Thyroid gland (tissue), 4 donors: Measurements from ENCODE around the gene ITGB2. TPM values are rescaled to one million over a fixed set of nuclear protein-coding genes. Genes with fewer than 3 reads are reported as not detected.

Experiments used
- DNase-seq, 2 donors: peaks; one replicate each; pipeline ENCODE4 v3.0.0-alpha.2; 2019
- H3K27ac ChIP-seq, 3 donors: fragments of 200-600 bp; sonication (generic); 1 replicate in 2 of 3; 2 replicates in 1 of 3; pipeline ENCODE4 v1.5.1; 2016 to 2019; ENCODE audit warnings: mild to moderate bottlenecking in 1 of 3, moderate library complexity in 1 of 3
- H3K27me3 ChIP-seq: fragments of 200-600 bp; sonication (generic); one replicate; pipeline ENCODE4 v1.5.1; 2019
- H3K36me3 ChIP-seq, 2 donors: fragments of 200-600 bp; sonication (generic); one replicate each; pipeline ENCODE4 v1.5.1; 2016 to 2019
- H3K4me1 ChIP-seq, 2 donors: fragments of 200-600 bp; sonication (generic); one replicate each; pipeline ENCODE4 v1.5.1; 2017 to 2019
- H3K4me3 ChIP-seq, 3 donors: fragments of 200-600 bp; sonication (generic); replicated peaks in 1 of 3; 1 replicate in 2 of 3; 2 replicates in 1 of 3; pipeline ENCODE4 v1.5.1; 2016; ENCODE audit warnings: mild to moderate bottlenecking in 1 of 3
- H3K9me3 ChIP-seq: fragments of 200-600 bp; sonication (generic); one replicate; pipeline ENCODE4 v1.5.1; 2017
- POLR2A ChIP-seq, 2 donors: fragments of 450-650 bp; IDR thresholded peaks; one replicate each; pipeline ENCODE4 v1.6.1; 2017; ENCODE audit warnings: antibody characterized with exemption in 2 of 2, mild to moderate bottlenecking in 2 of 2, moderate library complexity in 1 of 2
- WGBS, 2 donors: methylation state at CpG; one replicate each; pipeline ENCODE4 v1.1.5; 2017; 5-methylcytosine and 5-hydroxymethylcytosine counted together
- intact Hi-C: fragments of 100-400 bp; cut with DNase I; formaldehyde crosslinking; loops from one replicate; pipeline ENCODE4 v1.15.1; 2023
- total RNA-seq, 4 donors: library from RNA; depleted of rRNA; stranded (reverse); fragments of >200 nt; gene quantifications; one replicate each; pipeline ENCODE4 v1.2.3, GENCODE V29; 2016
- TF ChIP-seq, protein P1 (sequence below), 6 experiments: fragments of 200-600 bp in 3 of 6; fragments of 450-650 bp in 3 of 6; sonication (generic) in 3 of 6; IDR thresholded peaks; one replicate each; pipeline ENCODE4 v1.5.1; 2016 to 2019; ENCODE audit warnings: antibody characterized with exemption in 6 of 6, mild to moderate bottlenecking in 2 of 6, inconsistent platforms in 1 of 6, moderate library complexity in 1 of 6

ITGB2 gene
- total RNA-seq, 4 donors from 2014 or later: 18.4 to 79.4 (median 27.5) TPM

DNA sequence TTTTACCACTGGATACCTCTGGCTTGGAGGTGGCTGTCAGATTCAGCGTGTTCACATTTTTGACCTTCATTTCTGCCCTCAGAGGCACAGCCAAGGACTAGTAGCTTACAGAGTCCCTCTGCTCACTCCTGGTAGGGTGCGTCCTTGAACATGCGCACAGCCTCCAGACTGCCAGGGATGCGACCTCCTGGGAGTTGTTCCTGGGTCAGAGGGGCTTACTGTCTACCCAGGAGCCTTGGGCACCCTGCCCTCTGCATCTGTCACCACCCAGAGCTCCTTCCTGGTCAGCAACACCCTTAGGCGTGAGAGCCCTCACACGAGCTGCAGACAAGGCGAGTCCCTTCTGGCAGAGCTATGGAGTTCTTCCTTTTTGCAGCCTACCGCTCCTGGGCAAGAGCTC is 20.9 kb upstream of the ITGB2 start:
- WGBS, 2 donors: 93 to 95% methylated on average over 5 to 8 of the region's 8 CpGs
- DNase-seq: no peak
- TF ChIP-seq, protein P1, sequence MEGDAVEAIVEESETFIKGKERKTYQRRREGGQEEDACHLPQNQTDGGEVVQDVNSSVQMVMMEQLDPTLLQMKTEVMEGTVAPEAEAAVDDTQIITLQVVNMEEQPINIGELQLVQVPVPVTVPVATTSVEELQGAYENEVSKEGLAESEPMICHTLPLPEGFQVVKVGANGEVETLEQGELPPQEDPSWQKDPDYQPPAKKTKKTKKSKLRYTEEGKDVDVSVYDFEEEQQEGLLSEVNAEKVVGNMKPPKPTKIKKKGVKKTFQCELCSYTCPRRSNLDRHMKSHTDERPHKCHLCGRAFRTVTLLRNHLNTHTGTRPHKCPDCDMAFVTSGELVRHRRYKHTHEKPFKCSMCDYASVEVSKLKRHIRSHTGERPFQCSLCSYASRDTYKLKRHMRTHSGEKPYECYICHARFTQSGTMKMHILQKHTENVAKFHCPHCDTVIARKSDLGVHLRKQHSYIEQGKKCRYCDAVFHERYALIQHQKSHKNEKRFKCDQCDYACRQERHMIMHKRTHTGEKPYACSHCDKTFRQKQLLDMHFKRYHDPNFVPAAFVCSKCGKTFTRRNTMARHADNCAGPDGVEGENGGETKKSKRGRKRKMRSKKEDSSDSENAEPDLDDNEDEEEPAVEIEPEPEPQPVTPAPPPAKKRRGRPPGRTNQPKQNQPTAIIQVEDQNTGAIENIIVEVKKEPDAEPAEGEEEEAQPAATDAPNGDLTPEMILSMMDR (IDR thresholded peaks at IDR 0.05): no peak
- no peak for TF ChIP-seq POLR2A (IDR thresholded peaks at IDR 0.05)
- Histone ChIP-seq H3K9me3 (no peaks in the 10 kb centered on the region), H3K36me3 (peaks cover 0 to 8% of the 10 kb centered on the region in 2 donors), H3K4me3 (no peak overlapping the region), H3K27ac (no peak overlapping the region), H3K27me3 (no peaks in the 10 kb centered on the region), H3K4me1 (peaks cover 15 to 22% of the 10 kb centered on the region in 2 donors)
- intact Hi-C loops: loop anchor here (10.0 kb wide), 1 partner anchor 343 kb away; the partner anchor contains the start of gene POFUT2

DNA sequence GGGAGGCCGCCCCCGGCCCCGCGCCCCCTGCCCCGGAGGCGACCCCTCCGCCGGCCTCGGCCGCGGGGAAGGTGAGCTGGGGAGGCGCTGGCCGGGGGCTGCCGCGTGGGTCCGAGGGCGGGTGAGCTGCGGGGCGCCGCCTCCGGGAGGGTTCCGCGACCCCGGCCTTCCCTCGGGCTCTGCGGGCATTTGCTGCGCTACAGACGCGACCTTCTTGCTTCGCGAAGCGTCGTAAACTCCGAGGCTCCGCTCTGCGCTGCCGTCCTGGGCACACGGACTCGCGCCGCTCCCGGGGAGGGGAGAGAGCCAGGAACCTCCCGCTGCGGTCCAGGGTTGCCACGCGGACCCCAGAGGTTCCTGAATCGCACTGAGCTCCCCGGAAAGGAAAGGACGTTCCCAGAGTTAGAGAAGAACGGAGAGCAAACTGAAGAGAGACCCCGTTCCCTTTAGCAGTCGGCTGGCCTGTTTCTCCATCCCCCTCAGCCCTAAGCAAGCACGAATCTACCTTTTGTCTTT is 19.5 kb upstream of the ITGB2 start:
- intact Hi-C loops: loop anchor here (10.0 kb wide), 1 partner anchor 345 kb away; the partner anchor contains the start of gene POFUT2
- Histone ChIP-seq H3K36me3 (peaks cover 0 to 8% of the 10 kb centered on the region in 2 donors), H3K27ac (peak overlapping the region in 1 of 3 donors; percentile 10), H3K4me3 (peak overlapping the region; percentile 25 to 96 (median 72)), H3K4me1 (peaks cover 15 to 22% of the 10 kb centered on the region in 2 donors), H3K27me3 (no peaks in the 10 kb centered on the region), H3K9me3 (no peaks in the 10 kb centered on the region)
- 0 to 1% methylated on average over 12 to 13 of the region's 53 CpGs for WGBS, 2 donors
- TF ChIP-seq, protein P1 (IDR thresholded peaks at IDR 0.05): no peak
- no peak for TF ChIP-seq POLR2A (IDR thresholded peaks at IDR 0.05)
- no peak for DNase-seq

DNA sequence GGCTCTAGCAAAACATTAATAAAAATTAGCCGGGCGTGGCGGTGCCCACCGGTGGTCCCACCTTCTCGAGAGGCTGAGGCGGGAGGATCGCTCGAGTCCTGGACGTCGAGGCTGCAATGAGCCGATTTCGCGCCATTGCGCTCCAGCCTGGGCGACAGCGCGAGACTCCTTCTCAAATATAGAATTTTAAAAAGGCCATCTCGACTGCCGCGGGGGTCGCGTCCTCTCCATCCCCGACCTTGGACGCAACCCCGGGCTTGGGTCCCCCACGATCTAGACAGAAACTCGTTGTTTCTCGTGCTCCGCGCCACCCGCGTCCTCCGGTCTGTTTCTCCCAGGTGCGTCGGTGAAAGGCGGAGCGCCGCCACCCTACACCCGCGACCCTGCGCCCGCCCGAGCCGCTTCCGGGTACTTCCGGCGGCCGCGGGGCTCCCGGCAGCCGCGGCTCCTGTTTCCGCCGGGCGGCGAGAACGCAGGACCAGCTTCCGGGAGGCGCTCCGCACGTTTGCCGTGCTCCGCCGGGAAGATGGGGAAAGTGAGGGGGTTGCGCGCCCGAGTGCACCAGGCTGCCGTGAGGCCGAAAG is 18.9 kb upstream of the ITGB2 start, which contains the start of gene SLX9:
Gene SLX9 (plus strand): TSS at position 498 of the 584 bp plus-strand sequence. CDS start 29 bp downstream, at position 527.
- Histone ChIP-seq H3K27me3 (no peaks in the 10 kb centered on the region), H3K9me3 (no peaks in the 10 kb centered on the region), H3K4me3 (peak within 1 kb of the TSS; percentile 25 to 96 (median 72)), H3K27ac (peak within 1 kb of the TSS in 2 of 3 donors; percentile 7 to 10), H3K36me3 (peaks cover 0 to 8% of the 10 kb centered on the region in 2 donors), H3K4me1 (peaks cover 15 to 22% of the 10 kb centered on the region in 2 donors)
- intact Hi-C loops: loop anchor here (10.0 kb wide), 2 partner anchors 125 to 345 kb away; partner anchors contain the start of genes POFUT2 and SUMO3
- peak; percentile 70 to 74 for DNase-seq
- TF ChIP-seq, protein P1 (IDR thresholded peaks at IDR 0.05): no peak
- TF ChIP-seq POLR2A (IDR thresholded peaks at IDR 0.05): peak in 1 of 2 donors; percentile 58
- 3 to 17% methylated on average over 7 to 35 of the region's 69 CpGs for WGBS, 2 donors

DNA sequence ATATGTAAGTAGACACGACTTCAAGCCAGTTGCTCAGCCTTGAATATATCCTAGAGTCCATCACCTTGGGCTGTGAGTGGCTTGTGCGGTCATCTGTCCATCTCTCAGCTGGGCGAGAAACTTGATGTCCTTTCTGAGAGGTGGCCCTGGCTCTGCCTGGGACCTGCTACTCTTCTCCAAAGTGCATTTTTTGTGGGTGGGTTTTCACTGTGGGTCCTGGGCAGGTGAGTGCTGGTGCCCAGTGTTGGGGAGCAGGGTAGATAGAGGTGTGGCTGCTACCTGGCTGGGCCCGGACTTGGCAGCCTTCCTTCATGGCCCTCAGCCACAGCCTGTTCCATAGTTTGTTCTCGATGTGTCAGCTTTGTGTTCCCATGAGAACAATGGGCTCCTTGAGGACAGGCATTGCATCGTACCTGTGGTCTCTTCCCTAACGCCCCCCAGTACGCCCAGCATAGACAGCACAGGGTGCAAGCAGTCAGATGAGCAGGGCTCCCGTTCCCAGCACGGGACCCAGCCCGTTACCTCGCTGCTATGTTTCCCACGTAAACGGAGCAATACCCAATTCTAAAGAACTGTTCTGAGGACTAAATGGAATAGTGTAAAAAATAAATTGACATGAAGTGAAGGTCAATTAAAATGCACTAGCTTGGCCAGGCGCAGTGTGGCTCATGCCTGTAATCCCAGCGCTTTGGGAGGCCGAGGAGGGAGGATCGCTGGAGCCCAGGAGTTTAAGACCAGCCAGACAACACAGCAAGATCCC is 18.3 kb upstream of the ITGB2 start:
- Histone ChIP-seq H3K36me3 (peaks cover 0 to 5% of the 10 kb centered on the region in 2 donors), H3K9me3 (no peaks in the 10 kb centered on the region), H3K27me3 (no peaks in the 10 kb centered on the region), H3K4me3 (peak overlapping the region in 2 of 3 donors; percentile 25 to 96), H3K27ac (peak overlapping the region in 2 of 3 donors; percentile 7 to 10), H3K4me1 (peaks cover 15 to 22% of the 10 kb centered on the region in 2 donors)
- intact Hi-C loops: loop anchor here (10.0 kb wide), 1 partner anchor 124 kb away; the partner anchor contains the start of gene SUMO3
- WGBS, 2 donors: 83% methylated on average over 18 of the region's 18 CpGs
- DNase-seq: peak in 1 of 2 donors; percentile 1
- no peak for TF ChIP-seq POLR2A (IDR thresholded peaks at IDR 0.05)
- TF ChIP-seq, protein P1 (IDR thresholded peaks at IDR 0.05): no peak
